Heart left ventricle (tissue), 16 donors: ENCODE data around the gene SELENOO. TPM values are rescaled to one million over a fixed set of nuclear protein-coding genes. Genes with fewer than 3 reads are reported as not detected.

Experiments
- ATAC-seq, 4 donors: fragments of 200-7000 bp; cut with Tn5 transposase; one replicate each; pipeline ENCODE4 v1.9.1; 2020 to 2022; ENCODE audit warnings: moderate library complexity in 4 of 4, mild to moderate bottlenecking in 3 of 4, moderate number of reproducible peaks in 1 of 4
- DNase-seq, 5 donors: peaks; one replicate each; pipeline ENCODE4 v3.0.0-alpha.2; 2020
- H3K27ac ChIP-seq, 12 donors: fragments of 200-600 bp; sonication (generic) in 4 of 12; one replicate each; pipeline versions ENCODE4 v1.5.0 to v1.8.0; 2016 to 2022; ENCODE audit warnings: mild to moderate bottlenecking in 2 of 12
- H3K27me3 ChIP-seq, 9 donors: fragments of 200-600 bp; sonication (generic) in 2 of 9; one replicate each; pipeline versions ENCODE4 v1.5.1 to v1.8.0; 2016 to 2022; ENCODE audit warnings: mild to moderate bottlenecking in 3 of 9
- H3K36me3 ChIP-seq, 9 donors: fragments of 200-600 bp; sonication (generic) in 2 of 9; one replicate each; pipeline versions ENCODE4 v1.5.0 to v1.8.0; 2018 to 2022; ENCODE audit warnings: mild to moderate bottlenecking in 2 of 9
- H3K4me1 ChIP-seq, 12 donors: fragments of 200-600 bp; sonication (generic) in 4 of 12; one replicate each; pipeline versions ENCODE4 v1.5.0 to v1.8.0; 2016 to 2022; ENCODE audit warnings: mild to moderate bottlenecking in 3 of 12
- H3K4me3 ChIP-seq, 12 donors: fragments of 200-600 bp; sonication (generic) in 4 of 12; one replicate each; pipeline versions ENCODE4 v1.5.0 to v1.8.0; 2017 to 2022; ENCODE audit warnings: mild to moderate bottlenecking in 9 of 12, moderate library complexity in 4 of 12
- H3K9me3 ChIP-seq, 12 donors: fragments of 200-600 bp; sonication (generic) in 4 of 12; one replicate each; pipeline versions ENCODE4 v1.5.0 to v1.8.0; 2016 to 2022; ENCODE audit warnings: mild to moderate bottlenecking in 1 of 12
- POLR2A ChIP-seq, 2 donors: fragments of 450-650 bp; IDR thresholded peaks; one replicate each; pipeline ENCODE4 v1.6.1; 2017; ENCODE audit warnings: antibody characterized with exemption in 2 of 2, mild to moderate bottlenecking in 2 of 2, moderate library complexity in 2 of 2
- whole genome bisulfite sequencing, 4 donors: extraction: QIAGEN DNeasy Blood & Tissue Kit in 2 of 4; methylation state at CpG; one replicate each; pipeline versions ENCODE4 v1.1.5 to v1.1.7; 2013 to 2018; 5-methylcytosine and 5-hydroxymethylcytosine counted together
- intact Hi-C, 10 donors: fragments of 100-400 bp; cut with DNase I; formaldehyde crosslinking; loops; one replicate each; pipeline versions ENCODE4 v1.11.1 to v1.14.2; 2022
- long read RNA-seq, 3 donors: library from polyadenylated mRNA; unstranded; transcript quantifications; one replicate each; pipeline ENCODE4 v2.0.0, GENCODE V29; 2020 to 2021
- polyA plus RNA-seq, 2 donors: library from polyadenylated mRNA; stranded (reverse); fragments of 200-250 nt; gene quantifications; one replicate each; pipeline ENCODE4 v1.2.3, GENCODE V29; 2013
- total RNA-seq, 9 donors: library from RNA; depleted of rRNA in 2 of 9; stranded (reverse); fragments of >200 nt in 2 of 9; fragmentation: NEBNext Ultra II Directional in 3 of 9; extraction: Animal tissue kit (Norgen Biotek cat#: 25700) in 3 of 9; gene quantifications; one replicate each; pipeline versions ENCODE4 v1.1.0 to v1.2.4, GENCODE V29; 2016 to 2023
- TF ChIP-seq, protein P1 (sequence below), 12 donors: fragments of 200-600 bp; sonication (generic) in 4 of 12; IDR thresholded peaks; one replicate each; pipeline versions ENCODE4 v1.5.0 to v1.8.0; 2018 to 2022; ENCODE audit warnings: antibody characterized with exemption in 12 of 12, mild to moderate bottlenecking in 5 of 12
- donor health status: ischemic (EF 13 %, LVEDD 7.1; RV severe dilation, severe dysfunction).
- donor health status: healthy with polysubstance abuse.
- donor health status: DM: no; HTN: yes; CAD: no.
- donor health status: DM: no; HTN: no; CAD: no.
- donor health status: ischemic (EF 25% LVEDD 6.9; RV normal size, moderate dysfunction).
- donor health status: ischemic (EF 25% LVEDD 5.7; RV mildly dilated, moderate dysfunction).
- donor health status: healthy.
- donor health status: DM: yes; HTN: yes; CAD: no.
- donor health status: ischemic (EF 35%, LVEDD 5.7; RV mildly dilated, moderate dysfunction).
- donor health status: nonischemic (EF 11% LVEDD 7.7; RV severe dilation, severe dysfunction).
- donor health status: DM: yes; HTN: yes; CAD: no.
- donor health status: PGD.
- donor health status: ischemic (EF 29% LVEDD 5.4; RV normal size, mild dysfunction).
- donor health status: nonischemic (EF 23%, LVEDD 6.1; RV moderate dilation, normal function).

The SELENOO gene, protein sequence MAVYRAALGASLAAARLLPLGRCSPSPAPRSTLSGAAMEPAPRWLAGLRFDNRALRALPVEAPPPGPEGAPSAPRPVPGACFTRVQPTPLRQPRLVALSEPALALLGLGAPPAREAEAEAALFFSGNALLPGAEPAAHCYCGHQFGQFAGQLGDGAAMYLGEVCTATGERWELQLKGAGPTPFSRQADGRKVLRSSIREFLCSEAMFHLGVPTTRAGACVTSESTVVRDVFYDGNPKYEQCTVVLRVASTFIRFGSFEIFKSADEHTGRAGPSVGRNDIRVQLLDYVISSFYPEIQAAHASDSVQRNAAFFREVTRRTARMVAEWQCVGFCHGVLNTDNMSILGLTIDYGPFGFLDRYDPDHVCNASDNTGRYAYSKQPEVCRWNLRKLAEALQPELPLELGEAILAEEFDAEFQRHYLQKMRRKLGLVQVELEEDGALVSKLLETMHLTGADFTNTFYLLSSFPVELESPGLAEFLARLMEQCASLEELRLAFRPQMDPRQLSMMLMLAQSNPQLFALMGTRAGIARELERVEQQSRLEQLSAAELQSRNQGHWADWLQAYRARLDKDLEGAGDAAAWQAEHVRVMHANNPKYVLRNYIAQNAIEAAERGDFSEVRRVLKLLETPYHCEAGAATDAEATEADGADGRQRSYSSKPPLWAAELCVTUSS
- total RNA-seq (10 to 100 TPM; 10.4 to 23.8 (median 12.8) TPM), polyA plus RNA-seq (10 to 100 TPM; 16.0 to 20.4 TPM)
- long read RNA-seq, donor 1, transcript SELENOO-201 (9 exons, 2,315 nt): major isoform, 41 of 61 reads
- long read RNA-seq, donor 1, partial matches to known transcripts: 9 of 61 reads
- long read RNA-seq, donor 1, other reads (novel, unspliced or antisense): 11 of 61 reads
- long read RNA-seq, donor 2, partial matches to known transcripts: 5 of 13 reads
- long read RNA-seq, donor 2, other reads (novel, unspliced or antisense): 8 of 13 reads
- long read RNA-seq, donor 3, transcript SELENOO-201 (9 exons, 2,315 nt): major isoform, 57 of 79 reads
- long read RNA-seq, donor 3, partial matches to known transcripts: 8 of 79 reads
- long read RNA-seq, donor 3, other reads (novel, unspliced or antisense): 14 of 79 reads

- peaks cover 0 to 54% (median 24%) of the 10 kb centered on the region in 12 donors for H3K4me1 ChIP-seq
- WGBS, 4 donors: 0 to 1% (median 0%) methylated on average over 29 to 105 of the region's 105 CpGs
Measured at GRCh38 chr22:50200461-50201190, at the start of gene SELENOO. SELENOO (plus strand) TSS chr22:50201011; CDS start chr22:50201037, 26 bp downstream.

DNA sequence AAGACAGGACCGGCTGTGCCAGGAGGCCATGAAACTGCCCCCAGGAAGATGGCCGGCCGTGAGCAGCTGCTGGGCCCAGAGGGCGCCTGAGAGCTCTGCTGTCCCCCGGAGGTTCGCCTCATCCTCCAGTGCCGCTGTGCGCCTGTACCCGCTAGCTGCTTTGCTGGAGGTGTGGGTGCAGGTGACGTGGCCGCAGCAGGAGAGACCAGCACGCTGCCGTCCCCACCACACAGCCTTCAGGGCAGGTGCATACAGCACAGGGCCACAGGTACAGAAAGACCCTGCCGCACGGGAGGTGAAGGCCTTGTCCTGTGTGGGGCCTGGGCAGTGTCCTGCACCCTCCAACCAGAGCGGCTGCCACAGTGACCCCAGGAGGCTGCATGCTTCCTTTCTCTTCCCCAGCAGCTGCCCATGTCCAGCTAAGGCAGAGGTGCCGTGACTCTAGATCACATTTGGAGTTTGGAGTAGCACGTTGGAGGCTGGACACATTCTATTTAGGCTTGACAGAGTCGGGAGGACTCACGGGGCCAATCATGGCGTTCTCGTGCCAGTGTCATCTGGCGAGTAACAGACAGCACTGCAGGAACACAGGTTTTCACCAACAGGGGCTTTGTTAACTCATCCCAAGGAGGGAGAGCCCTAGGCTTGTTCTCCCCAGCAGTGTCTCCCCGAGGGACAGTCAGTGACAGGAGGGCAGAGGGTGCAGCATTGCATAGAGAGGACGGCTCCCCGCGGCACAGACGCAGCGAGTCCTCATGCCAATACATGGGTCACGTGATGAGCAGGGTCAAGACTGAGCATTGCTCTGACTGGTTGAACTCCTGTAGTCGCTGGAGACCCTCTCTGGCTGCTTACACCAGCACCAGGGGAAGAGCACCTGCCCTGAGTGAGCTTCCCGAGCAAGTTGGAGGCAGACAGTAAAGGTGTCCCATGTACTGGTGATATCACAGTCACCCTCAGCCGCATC lies 49.0 kb upstream of the SELENOO start:
- 78 to 83% (median 81%) methylated on average over 29 to 33 of the region's 33 CpGs for WGBS, 4 donors

More at GRCh38 chr22:50200461-50201190, at the start of gene SELENOO:
- no peaks in the 10 kb centered on the region for H3K27me3 ChIP-seq
- peak within 1 kb of the TSS; percentile 57 to 99 (median 82) for H3K4me3 ChIP-seq
- H3K27ac ChIP-seq: peak within 1 kb of the TSS; percentile 50 to 91 (median 80)
- DNase-seq (peak; percentile 94 to 96 (median 94)), ATAC-seq (peak; percentile 86 to 94 (median 90))
- no peaks in the 10 kb centered on the region for H3K9me3 ChIP-seq
- intact Hi-C loops: no loop called here
- peaks cover 0 to 43% (median 24%) of the 10 kb centered on the region in 9 donors for H3K36me3 ChIP-seq
- TF ChIP-seq, protein P1, sequence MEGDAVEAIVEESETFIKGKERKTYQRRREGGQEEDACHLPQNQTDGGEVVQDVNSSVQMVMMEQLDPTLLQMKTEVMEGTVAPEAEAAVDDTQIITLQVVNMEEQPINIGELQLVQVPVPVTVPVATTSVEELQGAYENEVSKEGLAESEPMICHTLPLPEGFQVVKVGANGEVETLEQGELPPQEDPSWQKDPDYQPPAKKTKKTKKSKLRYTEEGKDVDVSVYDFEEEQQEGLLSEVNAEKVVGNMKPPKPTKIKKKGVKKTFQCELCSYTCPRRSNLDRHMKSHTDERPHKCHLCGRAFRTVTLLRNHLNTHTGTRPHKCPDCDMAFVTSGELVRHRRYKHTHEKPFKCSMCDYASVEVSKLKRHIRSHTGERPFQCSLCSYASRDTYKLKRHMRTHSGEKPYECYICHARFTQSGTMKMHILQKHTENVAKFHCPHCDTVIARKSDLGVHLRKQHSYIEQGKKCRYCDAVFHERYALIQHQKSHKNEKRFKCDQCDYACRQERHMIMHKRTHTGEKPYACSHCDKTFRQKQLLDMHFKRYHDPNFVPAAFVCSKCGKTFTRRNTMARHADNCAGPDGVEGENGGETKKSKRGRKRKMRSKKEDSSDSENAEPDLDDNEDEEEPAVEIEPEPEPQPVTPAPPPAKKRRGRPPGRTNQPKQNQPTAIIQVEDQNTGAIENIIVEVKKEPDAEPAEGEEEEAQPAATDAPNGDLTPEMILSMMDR (IDR thresholded peaks at IDR 0.05): no peak
- peak in 1 of 2 donors; percentile 94 for TF ChIP-seq POLR2A (IDR thresholded peaks at IDR 0.05)

More for the DNA sequence above, 49.0 kb upstream of the SELENOO start:
- no peak overlapping the region for H3K4me3 ChIP-seq
- H3K27me3 ChIP-seq: no peaks in the 10 kb centered on the region
- no peak overlapping the region for H3K27ac ChIP-seq
- TF ChIP-seq, protein P1 (IDR thresholded peaks at IDR 0.05): no peak
- TF ChIP-seq POLR2A (IDR thresholded peaks at IDR 0.05): no peak
- intact Hi-C loops: loop anchor here in 1 of 10 donors (10.0 kb wide), 1 partner anchor 193 kb away; the partner anchor contains the start of gene PPP6R2
- no peaks in the 10 kb centered on the region for H3K36me3 ChIP-seq
- ATAC-seq (no peak), DNase-seq (no peak)
- H3K9me3 ChIP-seq: no peaks in the 10 kb centered on the region
- H3K4me1 ChIP-seq: no peaks in the 10 kb centered on the region
